ENCODE data around the gene GLIS1.

DNA sequence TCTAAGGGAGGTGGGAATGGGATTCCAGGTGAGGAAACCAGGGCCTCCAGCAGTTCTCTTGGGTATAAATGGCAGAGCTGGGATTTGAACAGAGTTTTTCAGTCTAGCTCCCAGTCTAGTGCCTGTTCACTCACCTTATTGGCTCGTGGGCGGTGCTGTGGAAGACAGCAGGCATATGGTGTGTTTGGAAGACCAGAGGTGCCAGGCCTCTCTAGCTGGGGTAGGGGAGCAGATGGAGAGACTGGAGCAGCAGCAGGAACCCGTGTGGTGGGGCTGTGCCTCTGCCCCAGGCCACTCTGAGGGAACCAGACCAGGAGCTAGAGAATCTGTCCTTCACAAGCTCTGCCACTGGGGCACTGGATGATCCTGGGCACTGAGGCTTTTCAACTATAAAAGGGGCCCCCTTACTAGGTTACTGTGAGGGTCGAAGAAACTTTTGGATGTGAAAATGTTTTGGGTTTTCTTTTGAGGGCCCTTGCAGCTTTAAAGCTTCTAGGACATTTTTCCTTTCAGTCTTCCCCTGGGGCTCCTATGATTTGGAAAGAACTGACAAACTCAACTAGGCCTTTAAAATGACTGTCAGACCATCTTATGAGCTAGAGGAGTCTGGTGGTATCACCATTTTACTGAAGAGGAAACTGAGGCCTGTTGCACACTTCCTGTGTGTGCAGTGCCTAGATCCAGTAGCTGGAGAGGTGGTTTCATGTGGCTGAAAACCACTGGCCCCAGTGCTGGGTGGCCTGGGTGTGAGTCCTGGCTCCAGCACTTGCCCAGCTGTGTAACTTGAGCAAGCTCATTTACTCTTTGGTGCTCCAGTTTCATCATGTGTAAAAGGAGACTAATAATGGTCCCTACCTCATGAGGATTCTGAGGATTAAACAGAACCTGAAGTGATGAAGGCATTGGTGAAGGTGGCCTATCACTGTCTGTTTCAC is 273.7 kb downstream of the GLIS1 start:
- TF ChIP-seq, protein P1, sequence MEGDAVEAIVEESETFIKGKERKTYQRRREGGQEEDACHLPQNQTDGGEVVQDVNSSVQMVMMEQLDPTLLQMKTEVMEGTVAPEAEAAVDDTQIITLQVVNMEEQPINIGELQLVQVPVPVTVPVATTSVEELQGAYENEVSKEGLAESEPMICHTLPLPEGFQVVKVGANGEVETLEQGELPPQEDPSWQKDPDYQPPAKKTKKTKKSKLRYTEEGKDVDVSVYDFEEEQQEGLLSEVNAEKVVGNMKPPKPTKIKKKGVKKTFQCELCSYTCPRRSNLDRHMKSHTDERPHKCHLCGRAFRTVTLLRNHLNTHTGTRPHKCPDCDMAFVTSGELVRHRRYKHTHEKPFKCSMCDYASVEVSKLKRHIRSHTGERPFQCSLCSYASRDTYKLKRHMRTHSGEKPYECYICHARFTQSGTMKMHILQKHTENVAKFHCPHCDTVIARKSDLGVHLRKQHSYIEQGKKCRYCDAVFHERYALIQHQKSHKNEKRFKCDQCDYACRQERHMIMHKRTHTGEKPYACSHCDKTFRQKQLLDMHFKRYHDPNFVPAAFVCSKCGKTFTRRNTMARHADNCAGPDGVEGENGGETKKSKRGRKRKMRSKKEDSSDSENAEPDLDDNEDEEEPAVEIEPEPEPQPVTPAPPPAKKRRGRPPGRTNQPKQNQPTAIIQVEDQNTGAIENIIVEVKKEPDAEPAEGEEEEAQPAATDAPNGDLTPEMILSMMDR (IDR thresholded peaks at IDR 0.05), result no peak
- no peak for TF ChIP-seq POLR2A (IDR thresholded peaks at IDR 0.05)
- no peak for TF ChIP-seq EP300 (IDR thresholded peaks at IDR 0.05)

All from ovary (tissue), 3 donors.